GM21367 (cell line): ENCODE data around the gene CPVL.

Experiments used
- ATAC-seq: cut with Tn5 transposase; IDR thresholded peaks from one replicate; pipeline ENCODE4 v1.9.1; 2021; ENCODE audit not compliant: unreplicated experiment

CPVL gene

GRCh38 chr7:29156907-29157452 is 10.6 kb upstream of the CPVL start:
- no peak for ATAC-seq

- ATAC-seq: no peak
Measured at GRCh38 chr7:29154076-29154475, 7.7 kb upstream of the CPVL start.

GRCh38 chr7:29150856-29151255 is 4.5 kb upstream of the CPVL start:
- ATAC-seq: no peak

GRCh38 chr7:29149036-29149435 is 2.7 kb upstream of the CPVL start:
- no peak for ATAC-seq

- ATAC-seq: no peak
Measured at GRCh38 chr7:29147821-29148220, 1.5 kb upstream of the CPVL start.

- ATAC-seq: no peak
Measured at GRCh38 chr7:29146888-29147609, 712 bp upstream of the CPVL start.

GRCh38 chr7:29145553-29146056 is 732 bp downstream of the CPVL start:
- no peak for ATAC-seq

- no peak for ATAC-seq
Measured at GRCh38 chr7:29143751-29144150, 2.6 kb downstream of the CPVL start.

- no peak for ATAC-seq
Measured at GRCh38 chr7:29142021-29142727, 4.2 kb downstream of the CPVL start.

GRCh38 chr7:29140873-29141468 is 5.4 kb downstream of the CPVL start:
- ATAC-seq: no peak

- ATAC-seq: no peak
Measured at GRCh38 chr7:29139796-29140195, 6.5 kb downstream of the CPVL start.

- ATAC-seq: no peak
Measured at GRCh38 chr7:29139191-29139590, 7.1 kb downstream of the CPVL start.

- no peak for ATAC-seq
Measured at GRCh38 chr7:29138588-29138987, 7.7 kb downstream of the CPVL start.

GRCh38 chr7:29135846-29136245 is 10.5 kb downstream of the CPVL start:
- ATAC-seq: no peak

- ATAC-seq: no peak
Measured at GRCh38 chr7:29132980-29133379, 13.4 kb downstream of the CPVL start.

- ATAC-seq: no peak
Measured at GRCh38 chr7:29131678-29132077, 14.7 kb downstream of the CPVL start.

GRCh38 chr7:29130096-29130495 is 16.2 kb downstream of the CPVL start:
- no peak for ATAC-seq

GRCh38 chr7:29127527-29127926 is 18.8 kb downstream of the CPVL start:
- no peak for ATAC-seq

- ATAC-seq: no peak
Measured at GRCh38 chr7:29126804-29127203, 19.5 kb downstream of the CPVL start.

- no peak for ATAC-seq
Measured at GRCh38 chr7:29123626-29124190, 22.6 kb downstream of the CPVL start.

- no peak for ATAC-seq
Measured at GRCh38 chr7:29122759-29123158, 23.6 kb downstream of the CPVL start.
